Mucosa of stomach (tissue), 1 donor: ENCODE measurements around the gene MRS2.
"Not testable (repeated sequence)": the region's sequence is repeated elsewhere in the genome, so short reads cannot be mapped to it uniquely, and the experiment has no call there.

Experiments used
- H3K27me3 ChIP-seq: one replicate; pipeline ENCODE4 v1.7.0; 2013; ENCODE audit warnings: mild to moderate bottlenecking, low read length; ENCODE audit not compliant: control insufficient read depth, insufficient read depth
- H3K36me3 ChIP-seq: one replicate; pipeline ENCODE4 v1.7.0; 2013; ENCODE audit warnings: low read length; ENCODE audit not compliant: control insufficient read depth, insufficient read depth
- H3K4me1 ChIP-seq: one replicate; pipeline ENCODE4 v1.7.0; 2013; ENCODE audit warnings: mild to moderate bottlenecking, low read length; ENCODE audit not compliant: control insufficient read depth, insufficient read depth
- H3K4me3 ChIP-seq: one replicate; pipeline ENCODE4 v1.7.0; 2013; ENCODE audit warnings: low read length
- H3K9ac ChIP-seq: one replicate; pipeline ENCODE4 v1.7.0; 2013; ENCODE audit warnings: mild to moderate bottlenecking, low read length, moderate library complexity
- H3K9me3 ChIP-seq: one replicate; pipeline ENCODE4 v1.7.0; 2013; ENCODE audit warnings: mild to moderate bottlenecking, low read length, moderate library complexity; ENCODE audit not compliant: control insufficient read depth
- donor health status: Pancreatic carcinoma.

The MRS2 gene

GRCh38 chr6:24402697-24403500 lies at the start of gene MRS2:
Gene MRS2 (plus strand): TSS chr6:24402936. CDS start chr6:24403047, 111 bp downstream.
- Histone ChIP-seq H3K27me3 (peaks cover 4% of the 10 kb centered on the region), H3K9ac (peak within 1 kb of the TSS; percentile 88), H3K4me1 (peaks cover 4% of the 10 kb centered on the region), H3K4me3 (peak within 1 kb of the TSS; percentile 99), H3K36me3 (no peaks in the 10 kb centered on the region), H3K9me3 (no peaks in the 10 kb centered on the region)

GRCh38 chr6:24353861-24354260 lies 48.9 kb upstream of the MRS2 start:
- no peaks in the 10 kb centered on the region for H3K27me3 ChIP-seq
- H3K4me1 ChIP-seq, result peaks cover 7% of the 10 kb centered on the region
- H3K9me3 ChIP-seq, result no peaks in the 10 kb centered on the region
- no peaks in the 10 kb centered on the region for H3K36me3 ChIP-seq
- no peak overlapping the region for H3K4me3 ChIP-seq
- H3K9ac ChIP-seq, result no peak overlapping the region

DNA sequence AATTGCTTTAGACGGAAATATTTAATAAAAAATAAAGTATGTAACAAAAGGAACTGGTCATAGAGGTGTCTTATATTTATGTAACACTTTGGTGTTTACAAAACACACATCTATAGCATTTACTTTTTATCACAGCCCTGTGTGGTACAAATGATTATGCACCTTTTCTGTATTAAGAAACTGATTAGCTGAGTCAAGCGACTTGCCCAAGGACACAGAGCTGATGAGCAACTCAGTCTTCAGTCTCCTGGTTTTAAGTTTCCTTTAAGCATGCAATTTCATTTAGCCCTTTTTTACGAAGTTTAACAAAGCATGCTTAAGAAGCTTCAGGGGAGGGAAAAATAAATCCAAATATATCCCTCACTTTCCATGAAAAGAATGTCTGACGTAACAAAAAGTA lies 47.3 kb upstream of the MRS2 start:
- Histone ChIP-seq H3K9ac (no peak overlapping the region), H3K36me3 (no peaks in the 10 kb centered on the region), H3K4me1 (peaks cover 7% of the 10 kb centered on the region), H3K4me3 (no peak overlapping the region), H3K27me3 (no peaks in the 10 kb centered on the region), H3K9me3 (no peaks in the 10 kb centered on the region)

DNA sequence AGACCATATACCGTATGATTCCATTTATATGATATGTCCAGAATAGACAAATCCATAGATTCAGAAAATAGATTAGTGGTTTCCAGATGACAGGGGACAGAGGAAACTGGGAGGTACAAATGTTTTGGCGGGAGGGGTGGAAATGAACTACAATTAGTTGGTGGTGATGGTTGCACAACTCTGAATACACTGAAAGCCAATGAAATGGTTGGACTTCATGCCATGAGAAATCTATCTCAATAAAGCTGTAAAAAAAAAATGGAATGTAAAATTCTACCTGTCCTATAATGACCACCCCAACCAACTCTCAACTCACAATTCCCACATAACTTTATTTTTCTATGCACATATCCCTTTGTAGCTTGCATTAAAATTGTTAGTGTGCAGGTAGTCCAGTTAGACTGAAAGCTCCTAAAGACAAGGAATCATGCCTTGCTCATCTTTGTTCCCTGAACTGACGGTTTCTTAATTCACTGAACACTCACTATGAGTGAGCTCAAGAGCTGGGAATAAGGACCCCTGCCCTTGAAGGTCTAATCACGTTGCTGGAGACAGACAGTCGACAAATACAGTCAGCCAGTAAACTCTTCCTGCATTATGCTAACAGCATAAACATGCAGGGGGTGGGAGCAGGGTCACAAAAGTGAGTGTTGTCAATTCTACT lies 46.3 kb upstream of the MRS2 start:
- H3K27me3 ChIP-seq, result no peaks in the 10 kb centered on the region
- H3K4me3 ChIP-seq, result no peak overlapping the region
- no peaks in the 10 kb centered on the region for H3K36me3 ChIP-seq

GRCh38 chr6:24357336-24358218 lies 45.2 kb upstream of the MRS2 start, which contains the start of gene DCDC2:
Gene DCDC2 (minus strand): TSS chr6:24358059. CDS start chr6:24357750, 309 bp downstream.
- Histone ChIP-seq H3K36me3 (no peaks in the 10 kb centered on the region), H3K4me1 (peaks cover 7% of the 10 kb centered on the region), H3K27me3 (no peaks in the 10 kb centered on the region), H3K4me3 (peak within 1 kb of the TSS; percentile 31), H3K9me3 (no peaks in the 10 kb centered on the region), H3K9ac (no peak within 1 kb of the TSS)

More for the DNA sequence above, 46.3 kb upstream of the MRS2 start:
- Histone ChIP-seq H3K9me3 (no peaks in the 10 kb centered on the region), H3K9ac (no peak overlapping the region), H3K4me1 (peaks cover 7% of the 10 kb centered on the region)

GRCh38 chr6:24358219-24358821 lies 44.4 kb upstream of the MRS2 start:
- no peak overlapping the region for H3K9ac ChIP-seq
- peaks cover 7% of the 10 kb centered on the region for H3K4me1 ChIP-seq
- H3K4me3 ChIP-seq, result peak overlapping the region; percentile 31
- no peaks in the 10 kb centered on the region for H3K27me3 ChIP-seq
- H3K36me3 ChIP-seq, result no peaks in the 10 kb centered on the region
- no peaks in the 10 kb centered on the region for H3K9me3 ChIP-seq

- Histone ChIP-seq H3K36me3 (no peaks in the 10 kb centered on the region), H3K4me1 (peaks cover 7% of the 10 kb centered on the region), H3K9me3 (no peaks in the 10 kb centered on the region), H3K4me3 (peak overlapping the region; percentile 53), H3K27me3 (no peaks in the 10 kb centered on the region), H3K9ac (peak overlapping the region; percentile 30)
These were observed 42.9 kb upstream of the MRS2 start for GRCh38 chr6:24359640-24360454.

GRCh38 chr6:24362363-24362762 lies 40.4 kb upstream of the MRS2 start:
- not testable (repeated sequence) for H3K27me3 ChIP-seq, H3K4me3 ChIP-seq, H3K36me3 ChIP-seq

GRCh38 chr6:24365103-24365633 lies 37.6 kb upstream of the MRS2 start:
- H3K27me3 ChIP-seq, H3K9ac ChIP-seq, H3K36me3 ChIP-seq, H3K4me3 ChIP-seq, H3K4me1 ChIP-seq, H3K9me3 ChIP-seq: not testable (repeated sequence)

More at GRCh38 chr6:24362363-24362762, 40.4 kb upstream of the MRS2 start:
- H3K9me3 ChIP-seq, H3K9ac ChIP-seq, H3K4me1 ChIP-seq: not testable (repeated sequence)

GRCh38 chr6:24374612-24375011 lies 28.1 kb upstream of the MRS2 start:
- H3K4me1 ChIP-seq, result no peaks in the 10 kb centered on the region
- no peaks in the 10 kb centered on the region for H3K9me3 ChIP-seq
- no peaks in the 10 kb centered on the region for H3K36me3 ChIP-seq
- no peak overlapping the region for H3K4me3 ChIP-seq
- H3K9ac ChIP-seq, result no peak overlapping the region
- no peaks in the 10 kb centered on the region for H3K27me3 ChIP-seq

DNA sequence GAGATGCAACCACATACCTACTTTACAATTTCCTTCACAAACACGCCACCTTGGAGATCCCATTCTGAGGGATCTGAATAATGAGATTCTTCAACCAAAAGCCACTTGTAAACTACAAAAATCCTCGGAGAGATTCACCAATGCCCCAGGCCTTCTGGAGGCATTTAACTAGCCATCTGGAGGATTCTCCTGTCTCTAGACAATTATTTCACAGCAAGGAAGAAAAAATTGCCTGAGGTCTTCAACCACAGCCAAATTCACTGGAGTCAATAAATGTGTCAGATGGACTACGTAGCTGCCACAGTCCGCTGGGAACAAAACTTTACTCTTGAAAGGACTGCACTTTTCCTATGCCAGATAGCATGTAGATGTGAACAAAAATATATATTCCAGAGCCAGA lies 25.9 kb upstream of the MRS2 start:
- H3K9me3 ChIP-seq, result no peaks in the 10 kb centered on the region
- no peaks in the 10 kb centered on the region for H3K36me3 ChIP-seq
- H3K27me3 ChIP-seq, result no peaks in the 10 kb centered on the region
- no peak overlapping the region for H3K9ac ChIP-seq
- H3K4me1 ChIP-seq, result no peaks in the 10 kb centered on the region
- H3K4me3 ChIP-seq, result no peak overlapping the region
